ENCODE measurements around the gene CXXC5. TPM values are rescaled to one million over a fixed set of nuclear protein-coding genes. Genes with fewer than 3 reads are reported as not detected.

CXXC5 gene
- polyA plus RNA-seq, 3 donors, result 201 to 226 (median 217) TPM

DNA sequence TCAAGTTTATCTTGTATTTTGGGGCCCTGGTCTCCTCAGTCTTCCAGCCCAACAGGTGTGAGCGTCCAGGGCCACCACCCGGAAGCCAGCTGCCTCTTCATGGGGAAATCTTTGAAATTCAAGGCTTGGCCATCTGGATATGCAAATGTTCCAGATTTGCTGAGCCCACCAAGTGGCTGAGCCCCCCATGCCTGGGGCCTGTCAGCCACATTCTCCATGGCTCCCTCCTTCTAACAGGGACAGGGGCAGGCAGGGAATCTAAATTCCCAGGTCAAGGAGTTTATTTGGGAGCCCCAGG is 14.2 kb upstream of the CXXC5 start:
- no peak for DNase-seq (ENCODE audit: extremely low read depth in 1 of 11, low read depth in 9 of 11, low spot score in 4 of 11)

- DNase-seq (ENCODE audit: extremely low read depth in 1 of 11, low read depth in 9 of 11, low spot score in 4 of 11), result no peak
Measured at GRCh38 chr5:139634541-139634940, 13.6 kb upstream of the CXXC5 start.

- DNase-seq (ENCODE audit: extremely low read depth in 1 of 11, low read depth in 9 of 11, low spot score in 4 of 11), result no peak
Measured at GRCh38 chr5:139635191-139635590, 13.0 kb upstream of the CXXC5 start.

DNA sequence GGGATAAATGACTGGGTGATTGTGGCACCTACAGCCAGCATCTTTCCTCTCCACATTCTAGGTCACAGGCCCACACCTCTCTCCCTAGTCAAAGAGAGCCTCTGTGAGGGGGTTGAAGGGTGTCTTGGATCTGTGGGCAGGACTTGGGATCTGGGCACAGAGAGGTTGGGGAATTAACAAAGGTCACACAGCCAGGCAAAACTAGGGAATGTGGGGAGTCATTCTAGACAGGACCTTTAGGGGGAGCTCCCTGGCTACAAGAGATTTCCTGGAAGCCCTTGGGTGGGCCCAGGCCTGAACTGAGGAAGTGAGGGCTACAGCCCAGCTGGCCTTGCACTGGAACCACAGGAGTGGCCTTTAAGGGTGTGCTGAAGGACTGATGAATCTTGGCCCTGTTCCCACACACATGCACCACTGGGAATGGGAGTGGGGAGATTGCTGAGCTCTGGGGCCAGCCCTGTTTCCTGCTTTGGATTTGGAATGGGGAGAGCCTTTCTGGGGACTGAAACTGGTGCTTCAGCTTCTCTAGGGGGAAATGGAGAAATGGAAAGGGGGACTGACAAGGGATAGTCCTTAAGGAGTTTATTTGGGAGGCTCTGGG is 12.4 kb upstream of the CXXC5 start:
- peak in 1 of 11 donors; percentile 70 for DNase-seq (ENCODE audit: extremely low read depth in 1 of 11, low read depth in 9 of 11, low spot score in 4 of 11)

- DNase-seq (ENCODE audit: extremely low read depth in 1 of 11, low read depth in 9 of 11, low spot score in 4 of 11), result no peak
Measured at GRCh38 chr5:139636207-139636792, 11.8 kb upstream of the CXXC5 start.

DNA sequence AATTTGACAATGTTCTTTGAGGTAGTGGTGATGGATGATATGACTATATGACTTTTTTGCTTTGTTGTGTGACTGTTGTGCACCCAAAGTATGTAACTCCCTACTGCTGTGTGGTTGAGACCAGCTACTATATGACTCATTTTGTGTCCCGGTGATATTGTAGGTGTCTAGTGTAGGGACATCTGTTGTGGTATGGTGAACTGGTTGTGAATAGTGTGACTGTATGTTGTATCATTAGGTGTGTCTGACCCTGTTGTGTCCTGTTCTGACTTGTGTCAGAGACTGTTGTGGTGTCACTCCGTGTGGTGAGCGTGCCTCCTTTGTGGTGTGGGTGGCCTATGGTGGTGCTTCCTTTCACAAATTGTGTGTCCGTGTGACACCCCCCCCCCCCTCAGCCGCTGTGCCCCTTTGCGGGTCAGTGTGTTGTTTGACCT is 11.2 kb upstream of the CXXC5 start:
- DNase-seq (ENCODE audit: extremely low read depth in 1 of 11, low read depth in 9 of 11, low spot score in 4 of 11), result no peak

DNA sequence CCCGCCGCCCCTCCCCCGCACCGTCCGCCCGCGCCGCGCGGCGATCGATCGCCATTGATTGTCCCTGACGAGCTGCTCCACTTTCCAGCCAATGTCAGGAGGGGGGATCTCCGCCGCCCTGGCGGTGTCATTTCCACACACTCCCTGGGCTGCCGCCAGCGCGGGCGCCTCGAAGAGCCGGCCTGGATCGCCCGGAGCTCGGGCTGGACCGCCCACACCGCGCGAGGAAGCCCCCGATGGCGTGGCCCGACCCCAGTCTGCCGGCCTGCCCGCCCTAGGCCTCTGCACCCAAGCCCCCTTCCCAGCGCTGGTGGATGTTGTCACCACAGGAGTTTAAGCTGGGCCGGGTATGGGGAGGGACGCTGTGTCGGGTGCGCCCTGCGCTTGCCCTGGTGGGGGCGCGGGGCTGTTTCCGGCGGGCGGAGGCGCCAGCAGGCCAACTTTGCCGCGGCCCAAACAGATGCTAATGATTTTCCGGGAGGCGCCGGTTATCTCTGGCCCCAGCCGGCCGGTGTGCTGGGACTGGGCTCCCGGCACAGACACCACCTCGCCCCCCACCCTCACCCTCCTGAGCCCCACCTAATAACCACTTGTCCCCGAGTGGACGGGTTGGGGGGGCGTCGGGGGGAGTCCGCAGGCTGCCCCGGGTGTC is 10.6 kb upstream of the CXXC5 start:
- peak in 1 of 11 donors; percentile 76 for DNase-seq (ENCODE audit: extremely low read depth in 1 of 11, low read depth in 9 of 11, low spot score in 4 of 11)

DNA sequence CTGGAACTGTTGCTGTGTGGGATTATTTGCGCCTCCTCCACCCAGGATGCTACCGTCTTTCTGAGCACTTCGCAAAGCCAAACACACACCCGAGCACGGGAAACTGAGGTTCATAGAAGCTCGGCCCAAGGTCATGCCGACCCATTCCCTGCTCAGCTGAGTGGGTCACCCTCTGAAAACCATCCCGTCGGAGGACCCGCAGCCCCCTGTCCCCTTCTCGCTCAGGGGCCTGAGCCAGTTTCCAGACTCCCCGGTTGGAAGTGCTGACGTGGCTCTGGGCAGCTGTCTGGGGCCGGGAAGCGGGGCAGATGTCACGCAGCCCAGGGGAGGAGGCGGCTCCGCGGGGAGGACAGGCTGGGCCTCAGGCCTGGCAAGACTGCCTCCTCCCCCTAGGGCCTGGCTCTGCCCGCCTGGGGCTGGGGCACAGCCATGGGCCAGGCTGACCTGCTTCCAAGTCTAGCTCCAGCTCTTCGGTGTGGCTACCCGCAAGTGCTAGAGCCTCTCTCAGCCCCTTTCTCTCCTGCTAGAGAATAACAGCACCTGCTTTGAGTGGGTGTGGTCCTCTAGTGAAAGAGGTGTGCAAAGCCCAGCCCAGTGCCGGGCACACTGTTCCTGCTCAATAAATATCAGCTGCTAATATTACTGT is 9.9 kb upstream of the CXXC5 start:
- no peak for DNase-seq (ENCODE audit: extremely low read depth in 1 of 11, low read depth in 9 of 11, low spot score in 4 of 11)

DNA sequence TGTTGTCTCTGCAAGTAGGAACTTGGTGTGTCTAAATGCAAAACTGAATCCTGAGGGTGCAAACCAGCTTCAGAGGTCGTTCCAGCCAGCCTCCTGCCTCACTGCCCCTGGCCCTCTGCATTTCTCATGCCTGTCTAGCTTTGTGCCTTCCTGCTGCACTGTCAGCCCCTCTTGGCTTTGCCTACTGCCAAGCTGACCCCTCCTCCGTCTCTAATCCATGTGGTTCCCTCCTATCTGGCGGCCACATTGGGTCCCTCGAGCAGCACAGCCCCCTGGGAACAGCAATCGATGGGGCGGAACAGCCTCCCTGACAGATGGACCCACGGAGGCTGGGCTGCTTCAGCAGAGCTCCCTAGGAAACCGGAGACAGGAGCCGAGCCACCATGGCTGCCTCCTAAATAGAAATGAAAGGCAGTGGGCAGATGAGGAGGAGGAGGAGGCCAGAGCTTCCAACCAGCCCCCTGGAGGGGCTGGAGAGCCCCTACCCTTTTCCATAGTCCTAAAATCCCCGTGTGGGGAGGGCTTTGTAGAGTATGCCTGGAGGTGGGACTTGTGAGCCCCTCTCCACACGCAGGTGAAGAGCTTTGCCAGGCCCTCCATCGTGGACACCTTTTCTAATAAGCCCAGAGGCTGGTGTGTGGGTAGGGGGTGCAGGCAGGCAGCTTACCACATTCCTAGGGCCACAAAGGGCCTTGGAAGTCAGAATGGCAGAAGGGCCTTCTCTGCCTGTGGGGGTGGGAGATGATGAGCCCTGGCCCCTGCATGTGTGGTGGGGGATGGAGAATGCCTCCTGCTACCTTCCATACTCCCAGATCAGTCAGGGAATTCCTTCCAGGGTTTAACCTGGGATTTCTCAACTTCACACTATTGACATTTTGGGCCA is 9.2 kb upstream of the CXXC5 start:
- no peak for DNase-seq (ENCODE audit: extremely low read depth in 1 of 11, low read depth in 9 of 11, low spot score in 4 of 11)

- no peak for DNase-seq (ENCODE audit: extremely low read depth in 1 of 11, low read depth in 9 of 11, low spot score in 4 of 11)
Measured at GRCh38 chr5:139639619-139640380, 8.3 kb upstream of the CXXC5 start.

GRCh38 chr5:139640421-139641115 is 7.6 kb upstream of the CXXC5 start:
- no peak for DNase-seq (ENCODE audit: extremely low read depth in 1 of 11, low read depth in 9 of 11, low spot score in 4 of 11)

- DNase-seq (ENCODE audit: extremely low read depth in 1 of 11, low read depth in 9 of 11, low spot score in 4 of 11), result no peak
Measured at GRCh38 chr5:139641116-139642080, 6.8 kb upstream of the CXXC5 start.

- DNase-seq (ENCODE audit: extremely low read depth in 1 of 11, low read depth in 9 of 11, low spot score in 4 of 11), result no peak
Measured at GRCh38 chr5:139642213-139642612, 5.9 kb upstream of the CXXC5 start.

DNA sequence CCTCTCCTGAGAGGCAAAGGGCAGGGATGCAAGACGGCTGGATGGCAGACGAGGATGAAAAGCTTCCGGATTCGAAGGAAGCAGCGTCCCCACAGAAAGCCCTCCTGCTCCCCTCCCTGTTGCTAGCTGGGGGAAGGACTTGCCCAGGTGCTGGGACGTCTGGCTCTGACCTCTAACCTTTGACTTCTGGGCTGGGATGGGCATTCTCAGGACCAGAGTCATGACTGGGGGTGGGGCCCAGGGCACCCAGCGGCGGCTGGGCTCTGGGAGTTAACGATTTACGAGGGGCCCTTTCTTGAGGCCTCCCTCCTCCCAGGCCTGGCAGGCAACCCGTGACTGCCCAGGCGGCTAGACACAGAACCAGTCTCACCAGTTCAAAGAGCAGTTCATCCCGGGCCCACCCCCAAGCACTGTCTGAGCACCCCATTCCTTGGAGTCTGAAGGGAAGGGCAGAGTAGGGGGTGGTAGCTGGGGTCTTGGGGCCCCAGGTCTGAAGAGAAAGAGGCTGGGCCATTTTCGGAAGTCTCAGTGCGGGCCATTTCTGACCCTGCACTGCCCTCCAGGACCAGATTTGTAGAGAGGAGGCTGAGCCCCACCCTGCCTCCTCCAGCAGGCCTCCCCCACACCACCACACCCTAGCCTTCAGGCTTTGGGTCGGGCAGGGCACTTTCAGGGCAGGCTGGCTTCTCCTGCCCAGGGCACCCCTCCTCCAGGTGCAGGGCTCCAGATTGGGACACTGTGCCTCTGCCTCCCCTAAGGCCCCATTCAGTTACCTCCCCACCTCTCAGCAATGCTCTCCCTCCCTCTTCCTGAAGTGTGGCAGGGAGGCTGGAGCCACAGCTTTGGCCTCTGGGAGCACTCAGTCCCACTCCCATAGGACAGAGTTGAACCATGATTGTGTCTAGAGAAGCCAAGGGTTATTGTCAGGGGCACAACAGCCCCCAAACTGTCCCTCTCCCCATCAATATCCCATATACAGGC is 5.0 kb upstream of the CXXC5 start:
- no peak for DNase-seq (ENCODE audit: extremely low read depth in 1 of 11, low read depth in 9 of 11, low spot score in 4 of 11)

- no peak for DNase-seq (ENCODE audit: extremely low read depth in 1 of 11, low read depth in 9 of 11, low spot score in 4 of 11)
Measured at GRCh38 chr5:139644001-139644456, 4.1 kb upstream of the CXXC5 start.

Measured in renal cortex interstitium (tissue), 11 donors.